Stomach (tissue), 4 donors: Measurements from ENCODE around the gene EIPR1.

Experiments used
- CTCF ChIP-seq, 7 experiments: fragments of 450-650 bp in 4 of 7; fragments of 200-600 bp in 3 of 7; sonication (generic) in 3 of 7; IDR thresholded peaks; one replicate each; pipeline ENCODE4 v1.5.1; 2016 to 2019; ENCODE audit warnings: antibody characterized with exemption in 7 of 7, control low read depth in 2 of 7, mild to moderate bottlenecking in 1 of 7
- EP300 ChIP-seq: sonication (generic); formaldehyde crosslinking; IDR thresholded peaks from one replicate; pipeline ENCODE4 v1.6.1; 2017; ENCODE audit warnings: antibody characterized with exemption
- POLR2A ChIP-seq, 4 donors: fragments of 450-650 bp; IDR thresholded peaks; one replicate each; pipeline ENCODE4 v1.6.1; 2016; ENCODE audit warnings: antibody characterized with exemption in 4 of 4, control low read depth in 2 of 4, mild to moderate bottlenecking in 1 of 4, moderate library complexity in 1 of 4

- TF ChIP-seq CTCF (IDR thresholded peaks at IDR 0.05) (no peak), POLR2A (IDR thresholded peaks at IDR 0.05) (no peak), EP300 (no peak)
Measured at GRCh38 chr2:3142210-3142609, 235.4 kb downstream of the EIPR1 start.
